Inferior parietal cortex (tissue), 1 donor: ENCODE measurements around the gene FAM3C.

Experiments
- DNase-seq: peaks from one replicate; pipeline ENCODE4 v3.0.0-alpha.2; 2016; ENCODE audit errors: extremely low spot score

Gene FAM3C

DNA sequence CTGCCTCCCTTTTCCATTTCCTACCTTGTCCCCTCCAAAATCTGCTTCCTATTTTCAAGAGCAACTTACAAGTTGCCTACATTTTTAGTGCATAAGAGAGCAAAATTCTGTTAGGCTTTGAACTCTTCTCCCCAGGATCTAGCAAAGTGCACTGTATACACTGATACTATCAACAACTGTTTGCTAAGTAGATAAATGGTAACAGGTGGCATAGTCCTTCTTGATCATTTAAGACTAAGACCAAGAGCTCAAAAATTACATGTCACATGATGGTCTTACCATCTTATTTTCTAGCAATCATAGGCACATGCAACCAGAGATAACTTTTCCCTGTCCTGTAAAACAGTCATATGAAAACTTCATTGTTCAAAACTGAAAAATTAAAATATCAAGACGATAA is 16.2 kb downstream of the FAM3C start:
- DNase-seq, result no peak

DNA sequence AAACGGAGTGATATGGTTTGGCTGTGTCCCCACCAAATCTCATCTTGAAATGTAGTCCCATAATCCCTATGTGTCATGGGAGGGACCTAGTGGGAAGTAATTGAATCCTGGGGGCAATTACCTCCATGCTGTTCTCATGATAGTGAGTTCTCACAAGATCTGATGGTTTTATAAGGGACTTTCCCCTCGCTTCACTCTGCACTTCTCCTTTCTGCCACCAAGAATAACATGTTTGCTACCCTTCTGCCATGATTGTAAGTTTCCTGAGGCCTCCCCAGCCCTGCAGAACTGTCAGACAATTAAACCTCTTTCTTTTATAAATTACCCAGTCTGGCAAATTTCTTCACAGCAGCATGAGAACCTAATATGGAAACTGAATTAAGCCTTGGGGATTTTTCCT is 19.1 kb downstream of the FAM3C start:
- no peak for DNase-seq

DNA sequence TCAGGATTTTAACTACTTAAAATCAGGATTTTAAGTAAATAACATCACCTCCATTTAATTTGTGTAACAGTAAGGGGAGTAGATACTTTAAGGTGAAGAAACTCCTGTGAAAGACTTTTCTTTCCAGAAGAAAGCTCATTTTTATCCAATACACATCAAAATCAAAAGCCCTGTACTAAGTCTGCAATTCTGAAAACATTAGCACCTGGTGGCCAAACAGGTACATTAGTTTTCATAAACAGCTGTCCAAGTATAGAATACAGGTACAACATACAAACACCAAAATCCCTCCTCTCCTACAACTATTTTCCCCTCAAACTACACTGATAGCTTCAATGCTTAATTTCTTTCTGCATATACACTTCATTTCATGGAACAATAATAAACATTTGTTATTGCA is 22.9 kb downstream of the FAM3C start:
- no peak for DNase-seq

DNA sequence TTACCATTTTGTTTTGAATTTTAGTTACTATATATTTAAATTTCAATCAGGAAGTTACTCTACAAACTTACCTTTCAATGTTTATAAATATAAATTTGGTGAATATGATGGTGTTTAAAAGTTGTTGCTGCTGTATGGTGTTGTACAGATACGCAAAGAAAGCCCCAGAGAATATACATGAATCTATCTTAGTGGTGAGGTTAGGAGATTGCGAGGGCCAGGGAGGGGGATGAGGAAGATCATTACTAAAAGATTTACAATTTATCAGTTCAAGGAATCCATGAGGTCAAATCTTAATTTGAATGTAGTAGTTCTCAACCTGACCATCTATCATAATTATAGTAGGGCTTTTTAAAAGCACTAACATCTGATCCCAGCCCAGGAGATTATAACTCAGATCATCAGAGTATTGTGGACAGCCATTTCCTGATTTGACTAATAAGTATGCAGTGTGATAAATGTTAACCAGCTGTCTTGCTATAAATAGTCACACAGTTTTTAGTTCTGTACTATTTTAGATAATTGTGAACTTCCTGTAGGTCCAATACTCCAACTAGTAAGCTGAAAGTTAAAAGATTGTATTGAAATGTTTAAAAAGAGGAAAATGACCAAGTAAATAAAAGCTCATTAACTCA is 23.6 kb downstream of the FAM3C start:
- DNase-seq, result no peak

DNA sequence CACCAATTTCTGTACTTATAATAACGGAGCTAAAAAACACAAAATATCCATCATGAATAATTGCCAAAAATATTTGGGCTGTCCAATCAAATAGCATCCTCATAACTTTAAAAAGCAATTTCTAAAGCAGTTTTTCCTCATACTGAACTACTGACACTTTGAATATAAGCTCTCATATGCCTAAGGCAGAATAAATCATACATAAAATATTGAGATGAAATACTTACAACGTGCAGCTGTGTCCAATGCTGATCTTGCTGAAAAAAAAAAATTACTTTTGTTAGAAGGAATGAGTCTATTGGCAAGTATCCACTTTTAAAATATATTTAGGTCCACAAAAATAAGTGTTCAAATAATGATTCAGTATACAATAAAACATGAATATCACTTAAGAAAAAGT is 24.2 kb downstream of the FAM3C start:
- no peak for DNase-seq

DNA sequence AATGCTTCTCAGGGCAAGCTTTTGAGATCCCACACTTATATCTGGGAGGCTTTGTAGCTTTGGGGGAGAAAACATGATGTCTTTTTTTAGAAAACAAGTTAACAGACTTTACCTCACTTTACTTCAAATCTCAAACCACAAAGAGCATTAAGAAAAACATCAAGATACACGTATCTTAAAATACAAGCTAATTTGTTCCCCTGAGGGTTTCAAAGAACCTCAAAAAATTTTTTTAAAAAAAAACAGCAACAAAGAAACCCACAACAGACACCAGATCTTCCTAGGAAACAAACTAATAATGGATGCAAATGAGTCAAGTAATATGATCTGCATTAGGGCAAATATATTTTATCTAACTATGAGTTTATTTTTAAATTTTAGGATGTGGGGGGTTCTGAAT is 24.7 kb downstream of the FAM3C start:
- no peak for DNase-seq

DNA sequence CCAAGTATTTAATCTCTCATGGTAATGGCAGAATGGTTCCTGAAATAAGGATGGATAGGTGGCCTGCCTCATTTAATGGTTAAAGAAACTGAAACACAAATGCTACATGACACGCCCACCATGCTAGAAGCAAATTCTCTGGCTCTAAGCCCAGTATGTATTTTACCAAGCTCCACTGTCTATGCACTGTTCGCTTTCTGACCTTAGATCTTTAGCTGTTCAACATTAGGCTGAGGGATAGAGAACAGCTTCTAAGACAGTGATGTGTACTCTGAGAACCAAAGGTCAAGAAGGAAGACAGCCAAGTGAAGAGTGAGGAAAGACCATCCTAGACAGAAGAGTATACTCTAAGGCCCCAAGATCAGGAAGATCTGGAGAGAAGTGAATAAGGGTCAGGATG is 26.6 kb downstream of the FAM3C start:
- no peak for DNase-seq

DNA sequence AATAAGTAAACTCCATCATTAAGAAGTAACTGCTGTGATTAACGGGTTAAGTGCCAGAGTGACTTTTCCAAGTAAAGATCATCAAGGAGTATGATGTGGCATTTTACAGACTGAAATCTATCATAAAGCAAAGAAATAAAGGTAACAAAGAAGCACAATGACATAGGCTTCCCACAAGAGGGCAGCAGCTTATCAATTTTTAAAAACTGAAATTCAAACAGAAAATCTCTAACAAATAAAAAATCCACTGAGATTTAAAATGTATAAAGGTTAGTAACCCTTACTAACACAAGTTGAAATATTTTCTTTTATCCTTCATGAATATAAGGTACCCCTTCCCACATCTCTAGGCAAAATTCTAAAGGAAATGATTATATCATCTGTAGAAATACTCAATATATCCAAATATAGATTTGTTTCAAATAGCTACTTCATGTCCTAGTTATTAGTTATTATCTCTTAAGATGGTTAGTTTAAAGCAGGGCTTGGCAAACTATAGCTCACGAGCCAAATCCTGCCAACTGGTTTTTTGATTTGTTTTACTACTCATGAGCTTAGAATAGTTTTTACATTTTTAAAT is 29.2 kb downstream of the FAM3C start:
- DNase-seq, result peak; percentile 62

DNA sequence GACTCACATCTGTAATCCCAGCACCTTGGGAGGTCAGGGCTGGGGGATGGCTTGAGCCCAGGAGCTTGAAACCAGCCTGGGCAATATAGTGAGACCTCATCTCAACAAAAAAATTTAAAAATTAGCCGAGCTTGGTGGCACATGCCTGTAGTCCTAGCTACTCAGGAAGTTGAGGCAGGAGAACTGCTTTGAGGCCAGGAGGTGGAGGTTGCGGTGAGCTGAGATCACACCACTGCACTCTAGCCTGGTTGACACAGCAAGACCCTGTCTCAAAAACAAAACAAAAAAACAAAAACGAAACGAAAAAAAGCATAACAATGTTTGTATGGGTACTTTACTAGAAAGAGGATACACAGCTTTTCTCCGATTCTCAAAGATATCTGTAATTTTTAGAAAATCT is 35.5 kb downstream of the FAM3C start:
- DNase-seq, result no peak

DNA sequence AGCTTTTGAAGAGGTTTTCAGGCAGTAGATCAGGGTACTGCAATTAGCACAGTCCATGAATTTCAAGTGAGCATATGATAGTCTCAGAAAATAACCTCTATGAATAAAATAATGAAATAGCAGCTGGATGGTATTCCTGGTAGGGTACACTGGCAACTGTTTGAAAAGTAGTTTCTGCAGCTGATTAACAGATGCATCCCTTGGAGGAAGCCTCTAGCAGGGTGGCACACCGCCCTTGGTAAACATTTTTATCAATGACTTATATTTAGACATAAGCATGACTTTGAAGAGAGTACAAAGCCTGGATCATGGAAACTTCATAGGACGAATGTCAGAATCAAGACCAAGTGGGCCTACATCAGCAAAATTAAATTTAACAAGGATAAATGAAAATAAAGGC is 40.5 kb downstream of the FAM3C start:
- DNase-seq, result no peak

DNA sequence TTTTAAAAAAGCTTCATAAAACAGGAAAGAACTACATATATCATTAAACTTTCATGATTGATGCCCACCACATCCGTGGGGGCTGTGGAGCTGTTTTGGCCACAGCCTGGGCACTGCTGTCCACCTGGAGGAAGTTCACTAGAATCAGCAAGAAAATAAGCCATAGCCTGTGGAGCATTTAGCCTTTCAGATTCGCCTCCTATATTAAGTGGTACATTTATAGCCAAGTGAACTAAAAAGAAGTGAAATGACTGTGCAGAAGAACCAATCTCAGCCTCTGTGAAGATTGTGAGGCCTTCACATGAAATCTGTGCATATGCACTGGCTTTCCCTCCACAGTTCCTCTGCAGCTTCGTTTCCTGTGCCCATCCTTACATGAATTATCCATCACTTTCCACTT is 43.8 kb downstream of the FAM3C start:
- DNase-seq, result no peak

DNA sequence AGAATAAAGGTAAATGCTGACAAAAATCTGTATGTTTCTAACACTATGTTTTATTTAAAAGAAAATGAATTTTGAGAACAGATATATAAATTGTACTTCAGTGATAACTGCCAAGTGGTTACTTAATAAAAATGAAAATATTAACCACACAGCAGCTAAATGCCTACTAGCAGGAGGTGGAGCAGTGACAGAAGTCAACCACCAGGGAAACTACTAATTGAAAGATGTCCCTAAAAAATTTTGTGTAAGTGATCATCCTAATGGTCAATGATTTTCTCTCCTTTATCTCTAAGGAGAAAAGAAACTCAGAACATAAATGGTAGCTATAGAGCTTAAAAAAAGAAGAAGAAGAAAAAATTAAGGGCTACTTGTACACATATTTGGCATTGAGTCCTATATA is 44.4 kb downstream of the FAM3C start:
- DNase-seq, result no peak

DNA sequence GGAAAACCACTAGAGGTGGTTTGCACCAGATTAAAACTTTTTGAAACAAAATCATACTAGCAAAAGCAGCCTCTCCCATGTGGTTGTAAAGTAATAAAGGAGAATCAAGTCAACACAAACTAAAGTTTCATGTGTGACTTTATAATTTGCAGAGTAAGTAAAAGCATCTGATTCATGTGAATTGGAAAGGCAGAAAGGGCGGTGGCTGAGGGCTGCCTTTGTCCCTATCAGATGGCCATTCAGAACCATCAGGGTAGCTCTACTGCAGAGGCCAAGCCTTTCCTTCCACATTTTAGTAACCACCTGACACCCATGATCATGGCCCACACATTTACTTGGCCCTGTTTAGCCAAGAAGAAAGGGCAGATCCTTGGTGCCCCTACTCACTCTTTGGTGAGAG is 51.6 kb downstream of the FAM3C start:
- DNase-seq, result no peak

DNA sequence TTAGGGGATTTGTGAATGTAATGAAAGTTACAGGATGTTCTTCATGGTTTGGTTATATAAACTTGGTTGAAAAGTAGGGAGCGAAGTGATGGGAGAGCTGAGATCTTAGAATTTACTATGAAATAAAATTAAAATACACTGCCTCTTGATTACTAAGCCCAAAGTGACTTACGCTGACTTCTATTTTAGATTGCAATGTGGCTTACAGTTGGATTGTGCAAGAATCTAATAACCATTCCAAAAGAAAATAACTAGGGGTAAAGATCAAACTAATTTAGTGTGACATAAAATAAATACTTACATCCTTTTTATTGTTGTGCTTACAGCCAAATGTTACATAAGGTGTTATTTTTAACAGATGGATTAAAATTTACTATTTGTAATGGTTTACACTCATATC is 52.0 kb downstream of the FAM3C start:
- DNase-seq, result no peak

DNA sequence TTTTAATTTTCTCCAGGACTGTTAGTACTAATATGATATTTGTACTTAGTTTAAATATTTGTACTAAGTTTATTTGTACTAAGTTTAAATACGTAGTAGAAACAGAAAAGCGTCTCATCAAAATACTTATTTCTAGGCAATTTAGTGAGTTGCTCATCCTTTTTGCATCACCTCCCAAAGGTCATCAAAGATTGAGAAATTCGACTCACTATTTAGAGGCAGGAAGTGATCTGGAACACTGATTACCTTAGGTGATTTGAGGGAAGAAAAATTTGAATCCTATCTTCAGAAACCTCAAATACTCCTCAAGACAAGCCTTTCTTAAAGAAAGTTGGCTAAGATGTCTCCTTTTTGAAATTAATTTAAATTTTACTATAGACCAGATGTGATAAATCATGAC is 52.8 kb downstream of the FAM3C start:
- no peak for DNase-seq

DNA sequence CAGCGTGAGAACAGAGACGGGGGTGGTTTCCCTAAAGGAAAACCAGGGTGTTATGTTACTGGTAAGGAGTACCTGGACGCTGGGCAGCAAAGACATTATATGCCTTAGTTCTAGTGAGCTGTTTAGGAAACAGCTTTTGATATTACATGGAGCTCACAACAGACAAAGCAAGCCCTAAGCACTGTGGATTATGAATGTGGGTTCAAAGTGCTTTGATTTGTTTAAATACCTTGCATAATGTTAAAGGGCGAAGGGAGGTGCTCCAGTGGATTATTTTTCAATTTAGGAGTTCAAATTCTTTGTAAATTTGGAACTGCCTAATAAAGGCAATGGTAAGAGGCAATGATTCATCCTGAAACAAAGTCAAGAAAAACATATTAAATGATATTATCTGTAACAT is 53.5 kb downstream of the FAM3C start:
- no peak for DNase-seq

DNA sequence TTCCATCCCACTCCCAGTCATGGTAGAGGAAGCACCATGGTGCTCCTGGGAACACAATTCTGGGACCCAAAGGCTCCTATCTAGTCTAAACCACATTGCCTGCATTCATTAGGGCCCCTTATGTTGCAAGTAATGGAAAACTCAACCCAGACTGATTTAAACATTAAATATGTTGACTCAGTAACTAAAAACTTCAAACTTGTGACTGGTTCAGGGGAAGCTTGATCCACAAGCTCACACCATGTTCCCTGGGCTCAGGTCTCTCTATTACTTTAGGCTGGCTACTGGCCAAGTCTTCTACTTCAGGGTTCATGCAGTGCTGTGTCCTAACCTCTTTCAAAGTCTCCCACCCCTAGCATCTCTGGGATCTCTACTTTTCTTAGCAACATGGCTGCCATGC is 54.2 kb downstream of the FAM3C start:
- no peak for DNase-seq

DNA sequence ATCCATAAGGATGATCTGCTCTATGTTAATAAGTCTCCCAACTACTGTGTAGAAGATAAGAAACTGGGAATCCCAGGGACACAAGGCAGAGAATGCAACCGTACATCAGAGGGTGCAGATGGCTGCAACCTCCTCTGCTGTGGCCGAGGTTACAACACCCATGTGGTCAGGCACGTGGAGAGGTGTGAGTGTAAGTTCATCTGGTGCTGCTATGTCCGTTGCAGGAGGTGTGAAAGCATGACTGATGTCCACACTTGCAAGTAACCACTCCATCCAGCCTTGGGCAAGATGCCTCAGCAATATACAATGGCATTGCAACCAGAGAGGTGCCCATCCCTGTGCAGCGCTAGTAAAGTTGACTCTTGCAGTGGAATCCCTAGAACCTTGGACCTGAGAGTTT is 57.0 kb downstream of the FAM3C start:
- no peak for DNase-seq

DNA sequence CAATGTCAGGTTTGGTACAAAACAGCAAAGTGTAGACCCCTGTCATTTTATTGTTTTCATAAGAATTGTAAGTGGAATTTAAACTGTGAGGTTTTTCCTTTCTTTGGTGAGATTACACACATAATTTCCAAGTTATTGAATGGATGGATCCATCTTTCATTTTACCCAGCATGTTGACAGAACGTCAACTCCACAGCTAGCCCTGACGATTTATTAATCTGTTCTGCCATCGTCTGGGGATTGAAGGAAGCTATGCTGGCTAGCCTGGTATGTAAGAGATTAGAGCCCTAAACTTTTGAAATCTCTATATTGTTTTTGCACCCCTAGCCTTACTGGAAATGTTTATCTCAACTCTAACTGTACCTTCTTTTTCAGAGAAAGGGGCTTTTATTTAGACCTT is 58.7 kb downstream of the FAM3C start:
- no peak for DNase-seq

DNA sequence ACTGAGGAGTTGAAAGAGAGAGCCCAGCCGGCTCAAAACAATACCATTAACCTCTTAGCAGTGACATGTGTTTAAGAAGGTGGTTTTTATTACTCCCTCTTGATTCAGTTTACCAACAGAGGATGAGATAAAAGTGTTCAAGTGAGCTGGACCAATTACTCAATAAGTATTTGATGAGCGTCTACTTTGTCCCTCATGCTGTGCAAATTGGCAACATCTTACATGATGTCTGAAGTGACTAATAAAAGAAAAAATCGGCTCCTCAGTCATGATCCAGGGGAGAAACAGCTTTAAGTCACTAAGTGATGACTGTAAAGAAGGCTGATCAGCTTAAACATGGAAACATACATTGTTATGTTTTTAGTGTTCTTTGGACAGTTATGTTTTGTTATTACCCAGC is 59.5 kb downstream of the FAM3C start:
- no peak for DNase-seq

DNA sequence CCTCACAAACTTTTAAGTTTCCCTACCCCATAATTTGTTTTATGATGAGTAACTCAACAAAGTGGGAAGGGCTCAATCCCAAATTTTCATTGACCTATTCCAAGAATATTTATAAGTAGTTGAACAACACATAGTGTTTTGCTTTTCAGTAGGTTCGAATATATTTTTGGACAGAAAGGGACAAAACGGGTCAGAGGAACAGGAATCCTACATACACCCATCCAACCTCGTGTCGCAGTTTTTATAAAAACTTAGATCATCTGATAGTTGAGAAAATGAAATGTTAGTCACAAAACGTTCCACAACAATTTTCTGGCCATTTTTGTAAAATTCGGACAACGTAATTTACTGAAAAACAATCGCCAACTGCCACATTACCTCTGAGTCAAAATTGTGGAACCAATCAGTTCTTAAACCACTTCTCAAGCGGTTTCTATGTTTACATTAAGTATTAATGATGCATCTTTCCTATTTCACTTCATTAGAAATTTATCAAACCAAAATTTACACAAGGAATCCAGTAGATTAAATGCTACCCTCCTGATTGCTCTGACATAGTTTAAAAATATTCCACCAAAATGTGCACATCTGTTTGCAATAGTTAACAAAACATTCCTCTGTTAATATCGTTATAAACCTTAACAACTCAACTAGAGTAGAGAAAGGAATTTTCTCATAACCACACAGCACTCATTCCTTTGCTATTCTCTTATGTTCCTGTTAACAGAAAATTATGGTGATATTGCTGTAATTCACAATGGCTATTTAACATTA is 61.0 kb downstream of the FAM3C start:
- DNase-seq, result no peak

DNA sequence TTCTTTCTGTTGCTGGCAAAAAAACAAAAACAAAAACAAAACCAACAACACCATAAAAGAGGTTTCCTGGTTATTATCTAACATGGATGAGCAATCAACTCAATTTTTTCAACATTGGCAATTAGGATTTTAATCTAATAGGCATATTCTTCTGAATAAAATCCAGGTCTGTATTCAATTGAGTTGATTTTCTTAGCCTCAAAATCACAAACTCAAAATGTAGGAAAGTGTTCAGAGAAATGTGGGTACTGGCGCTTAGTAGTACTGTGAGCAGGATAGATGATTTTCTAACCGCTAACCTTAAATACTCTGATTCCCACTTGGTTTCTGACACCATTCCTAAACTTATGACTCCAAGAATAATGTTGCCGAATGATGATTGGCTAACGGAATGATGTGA is 61.7 kb downstream of the FAM3C start:
- DNase-seq, result no peak

DNA sequence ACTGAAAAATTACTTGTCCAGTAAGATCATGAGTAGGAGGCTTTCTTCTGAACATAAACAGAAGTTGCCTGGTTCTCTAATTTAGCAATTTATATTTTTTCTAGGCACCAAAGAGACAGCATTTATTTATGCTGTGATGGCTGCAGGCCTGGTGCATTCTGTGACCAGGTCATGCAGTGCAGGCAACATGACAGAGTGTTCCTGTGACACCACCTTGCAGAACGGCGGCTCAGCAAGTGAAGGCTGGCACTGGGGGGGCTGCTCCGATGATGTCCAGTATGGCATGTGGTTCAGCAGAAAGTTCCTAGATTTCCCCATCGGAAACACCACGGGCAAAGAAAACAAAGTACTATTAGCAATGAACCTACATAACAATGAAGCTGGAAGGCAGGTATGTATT is 64.5 kb downstream of the FAM3C start:
- DNase-seq, result no peak

DNA sequence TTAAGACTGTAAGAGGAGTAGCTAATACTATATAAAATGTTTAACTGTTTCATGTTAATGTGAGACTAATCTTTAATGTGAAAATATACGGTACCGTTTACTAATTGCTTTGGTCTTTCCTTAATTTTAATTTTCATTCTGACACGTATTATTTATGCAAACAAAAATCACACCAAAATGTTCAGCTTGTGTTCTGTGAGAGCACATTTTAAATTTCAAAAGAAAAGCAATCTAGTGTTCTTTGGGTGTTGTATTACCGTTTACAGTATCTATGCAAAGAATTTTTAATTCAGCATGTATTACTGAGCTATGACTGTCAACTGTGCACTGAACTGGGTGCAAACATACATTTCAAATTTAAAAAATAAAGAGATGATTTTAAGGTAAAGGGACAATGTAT is 65.1 kb downstream of the FAM3C start:
- DNase-seq, result no peak
